HEK293T (cell line): Measurements from ENCODE around the gene SNTA1.

Experiments used
- CTBP1 ChIP-seq: fragments of 450-650 bp; IDR thresholded peaks from 2 replicates; pipeline ENCODE4 v1.6.1; 2016; ENCODE audit warnings: borderline replicate concordance
- FOXA1 ChIP-seq: fragments of 450-650 bp; IDR thresholded peaks from 2 replicates; pipeline ENCODE4 v1.6.1; 2016; ENCODE audit warnings: mild to moderate bottlenecking
- FOXM1 ChIP-seq: fragments of 450-650 bp; IDR thresholded peaks from 2 replicates; pipeline ENCODE4 v1.6.1; 2017; ENCODE audit warnings: mild to moderate bottlenecking, borderline replicate concordance
- HDGF ChIP-seq: fragments of 450-650 bp; IDR thresholded peaks from 2 replicates; pipeline ENCODE4 v1.6.1; 2017; ENCODE audit warnings: antibody characterized with exemption, borderline replicate concordance
- L3MBTL2 ChIP-seq: fragments of 450-650 bp; conservative IDR thresholded peaks from 2 replicates; pipeline ENCODE4 v1.6.1; 2016; ENCODE audit warnings: mild to moderate bottlenecking
- LEF1 ChIP-seq: fragments of 450-650 bp; IDR thresholded peaks from 2 replicates; pipeline ENCODE4 v1.6.1; 2017; ENCODE audit warnings: mild to moderate bottlenecking, borderline replicate concordance
- NFRKB ChIP-seq: fragments of 450-650 bp; IDR thresholded peaks from 2 replicates; pipeline ENCODE4 v1.6.1; 2016; ENCODE audit warnings: mild to moderate bottlenecking, moderate library complexity
- SP1 ChIP-seq: fragments of 450-650 bp; IDR thresholded peaks from 2 replicates; pipeline ENCODE4 v1.6.1; 2017
- SUZ12 ChIP-seq: fragments of 450-650 bp; IDR thresholded peaks from 2 replicates; pipeline ENCODE4 v1.6.1; 2016; ENCODE audit warnings: mild to moderate bottlenecking

GRCh38 chr20:33465481-33466302 is 22.1 kb upstream of the SNTA1 start:
- TF ChIP-seq LEF1 = no peak
- TF ChIP-seq FOXA1 = no peak
- TF ChIP-seq L3MBTL2 = no peak
- TF ChIP-seq FOXM1 = no peak
- no peak for TF ChIP-seq SP1
- no peak for TF ChIP-seq HDGF
- no peak for TF ChIP-seq NFRKB
- TF ChIP-seq CTBP1 = no peak
- TF ChIP-seq SUZ12 = no peak
